Parathyroid adenoma (tissue), 2 donors: ENCODE measurements around the gene SLC19A2.
"Not testable (repeated sequence)": the region's sequence is repeated elsewhere in the genome, so short reads cannot be mapped to it uniquely, and the experiment has no call there.

Experiments
- H2AFZ ChIP-seq: fragments of 300-600 bp; sonication (generic); one replicate; pipeline ENCODE4 v1.7.0; 2017; ENCODE audit warnings: antibody characterized with exemption, mild to moderate bottlenecking
- H3K27ac ChIP-seq: fragments of 300-600 bp; sonication (generic); one replicate; pipeline ENCODE4 v1.7.0; 2017
- H3K27me3 ChIP-seq: fragments of 300-600 bp; sonication (generic); one replicate; pipeline ENCODE4 v1.7.0; 2017; ENCODE audit warnings: low read length; ENCODE audit not compliant: control insufficient read depth, insufficient read depth
- H3K36me3 ChIP-seq: fragments of 300-600 bp; sonication (generic); one replicate; pipeline ENCODE4 v1.7.0; 2017; ENCODE audit warnings: low read length; ENCODE audit not compliant: control insufficient read depth, insufficient read depth
- H3K4me1 ChIP-seq: fragments of 300-600 bp; sonication (generic); one replicate; pipeline ENCODE4 v1.7.0; 2017; ENCODE audit warnings: control low read depth
- H3K4me2 ChIP-seq: fragments of 300-600 bp; sonication (generic); one replicate; pipeline ENCODE4 v1.7.0; 2017; ENCODE audit warnings: low read length
- H3K4me3 ChIP-seq: fragments of 300-600 bp; sonication (generic); one replicate; pipeline ENCODE4 v1.7.0; 2017; ENCODE audit warnings: low read depth, low read length
- H3K79me2 ChIP-seq: fragments of 300-600 bp; sonication (generic); one replicate; pipeline ENCODE4 v1.7.0; 2017; ENCODE audit warnings: control low read depth
- H3K9ac ChIP-seq: fragments of 300-600 bp; sonication (generic); one replicate; pipeline ENCODE4 v1.7.0; 2017; ENCODE audit warnings: mild to moderate bottlenecking
- H3K9me3 ChIP-seq: fragments of 300-600 bp; sonication (generic); one replicate; pipeline ENCODE4 v1.7.0; 2017; ENCODE audit warnings: low read length; ENCODE audit not compliant: control insufficient read depth
- CTCF ChIP-seq: fragments of 300-600 bp; sonication (generic); IDR thresholded peaks from one replicate; pipeline ENCODE4 v1.7.0; 2017; ENCODE audit warnings: antibody characterized with exemption, mild to moderate bottlenecking
- donor health status: primary hyperparathyroidism.

The SLC19A2 gene

DNA sequence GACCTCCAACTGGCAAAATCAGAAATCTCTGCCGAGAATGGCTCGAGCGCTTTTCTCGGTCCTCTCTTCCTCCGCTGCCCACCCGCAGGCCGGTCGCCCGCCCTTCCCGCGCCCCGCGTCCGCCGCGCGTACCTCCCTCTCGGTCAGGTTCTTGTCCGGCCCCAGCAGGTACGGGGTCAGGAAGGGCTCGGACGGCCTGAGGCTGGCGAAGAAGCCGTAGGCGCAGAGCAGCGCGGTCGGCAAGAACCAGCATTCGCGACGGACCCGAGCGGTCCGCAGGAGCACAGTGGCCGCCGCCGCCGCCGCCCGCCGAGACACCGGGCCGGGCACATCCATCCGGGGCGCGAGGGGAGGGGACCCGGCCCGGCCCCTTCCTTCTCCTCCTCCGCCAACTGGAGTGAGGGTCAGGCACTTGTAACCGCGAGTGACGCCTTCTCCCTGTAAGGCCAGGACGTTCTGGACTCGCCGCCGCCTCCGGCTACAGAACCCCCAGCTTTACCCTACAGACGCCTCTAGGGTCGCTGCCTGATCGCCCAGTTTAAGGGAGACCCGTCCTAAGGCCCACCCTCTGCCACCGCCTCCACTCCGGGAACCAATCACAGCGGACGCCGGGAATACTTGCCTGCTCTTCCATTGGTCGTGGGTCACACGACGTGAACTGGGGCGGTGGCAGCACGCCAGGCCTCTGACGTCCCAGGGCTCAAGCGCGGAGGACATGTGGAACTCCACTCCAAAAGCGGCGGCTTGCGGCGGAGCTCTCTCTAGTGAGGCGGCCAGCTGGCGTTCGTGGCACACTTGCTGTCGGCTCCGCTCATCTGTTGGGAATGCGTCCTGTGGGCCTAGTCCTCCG lies at the start of gene SLC19A2:
Gene SLC19A2 (minus strand): TSS at position 514 of the 850 bp plus-strand sequence. CDS start 178 bp downstream, at position 336.
- peak within 1 kb of the TSS; percentile 66 for H3K4me2 ChIP-seq
- peaks cover 3% of the 10 kb centered on the region for H3K4me1 ChIP-seq
- peak; percentile 42 for TF ChIP-seq CTCF

GRCh38 chr1:169534653-169535052 lies 48.9 kb upstream of the SLC19A2 start:
- Histone ChIP-seq H3K9ac (no peak overlapping the region), H3K4me1 (no peaks in the 10 kb centered on the region), H3K4me3 (no peak overlapping the region), H3K27ac (no peak overlapping the region), H3K4me2 (no peak overlapping the region), H3K9me3 (no peaks in the 10 kb centered on the region), H2AFZ (no peak overlapping the region), H3K27me3 (no peaks in the 10 kb centered on the region), H3K79me2 (no peaks in the 10 kb centered on the region), H3K36me3 (no peaks in the 10 kb centered on the region)
- TF ChIP-seq CTCF, result no peak

More for the DNA sequence above, at the start of gene SLC19A2:
- no peaks in the 10 kb centered on the region for H3K36me3 ChIP-seq
- H3K27ac ChIP-seq, result peak within 1 kb of the TSS; percentile 97
- no peaks in the 10 kb centered on the region for H3K9me3 ChIP-seq
- peaks cover 4% of the 10 kb centered on the region for H3K79me2 ChIP-seq
- peak within 1 kb of the TSS; percentile 80 for H2AFZ ChIP-seq
- no peaks in the 10 kb centered on the region for H3K27me3 ChIP-seq
- peak within 1 kb of the TSS; percentile 90 for H3K4me3 ChIP-seq
- H3K9ac ChIP-seq, result peak within 1 kb of the TSS; percentile 28

DNA sequence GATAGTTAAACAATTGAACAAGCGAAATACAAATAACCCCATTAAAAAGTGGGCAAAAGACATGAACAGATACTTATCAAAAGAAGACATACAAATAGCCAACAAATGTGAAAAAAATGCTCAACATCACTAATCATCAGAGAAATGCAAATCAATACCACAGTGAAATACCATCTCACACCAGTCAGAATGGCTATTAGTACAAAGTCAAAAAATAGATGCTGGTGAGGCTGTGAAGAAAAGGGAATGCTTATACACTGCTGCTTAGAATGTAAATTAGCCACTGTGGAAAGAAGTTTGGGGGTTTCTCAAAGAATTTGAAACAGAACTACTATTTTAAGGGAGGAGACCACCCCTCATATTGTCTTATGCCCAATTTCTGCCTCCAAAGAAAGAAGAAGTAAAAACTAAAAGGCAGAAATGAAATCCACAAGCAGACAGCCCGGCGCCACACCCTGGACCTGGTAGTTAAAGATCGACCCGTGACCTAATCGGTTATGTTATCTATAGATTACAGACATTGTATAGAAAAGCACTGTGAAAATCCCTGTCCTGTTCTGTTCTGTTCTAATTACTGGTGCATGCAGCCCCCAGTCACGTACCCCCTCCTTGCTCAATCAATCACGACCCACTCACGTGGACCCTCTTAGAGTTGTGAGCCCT lies 47.9 kb upstream of the SLC19A2 start:
- not testable (repeated sequence) for H3K36me3 ChIP-seq, H2AFZ ChIP-seq, H3K27me3 ChIP-seq, H3K79me2 ChIP-seq, H3K4me3 ChIP-seq, H3K4me2 ChIP-seq, H3K4me1 ChIP-seq, H3K9ac ChIP-seq, H3K27ac ChIP-seq, H3K9me3 ChIP-seq

- Histone ChIP-seq H3K4me3 (no peak overlapping the region), H3K9me3 (no peaks in the 10 kb centered on the region), H3K27me3 (no peaks in the 10 kb centered on the region), H3K9ac (no peak overlapping the region), H3K4me2 (no peak overlapping the region), H2AFZ (no peak overlapping the region), H3K79me2 (no peaks in the 10 kb centered on the region), H3K4me1 (peaks cover 6% of the 10 kb centered on the region), H3K27ac (no peak overlapping the region), H3K36me3 (no peaks in the 10 kb centered on the region)
- TF ChIP-seq CTCF, result no peak
Measured at GRCh38 chr1:169530448-169530847, 44.7 kb upstream of the SLC19A2 start.

DNA sequence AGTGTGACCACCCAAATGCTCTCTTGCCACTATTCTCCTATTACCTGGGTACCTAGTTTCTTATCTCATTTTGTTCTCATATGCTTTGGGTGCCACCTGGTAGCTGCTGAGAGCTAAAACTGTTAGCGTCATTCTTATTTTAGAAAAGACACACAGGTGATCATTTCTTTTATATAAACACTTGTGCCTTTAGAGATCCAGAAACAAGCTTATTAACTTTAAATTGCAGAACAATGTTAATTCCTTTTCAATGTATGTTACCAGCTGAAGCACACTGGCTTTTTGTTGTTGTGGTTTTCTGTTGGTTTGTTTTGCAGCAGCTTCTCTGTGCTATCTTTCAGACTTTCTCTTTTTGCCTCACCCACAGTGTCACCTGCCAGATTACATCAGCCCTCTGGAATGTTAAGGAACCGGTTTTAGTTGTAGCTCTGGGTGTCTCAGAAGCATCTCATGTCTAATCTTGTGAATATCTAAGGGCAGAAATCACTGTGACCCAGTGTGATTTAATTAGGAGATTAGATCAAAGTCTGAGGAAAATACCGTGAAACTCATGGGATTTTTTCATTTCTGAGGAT lies 43.4 kb upstream of the SLC19A2 start:
- Histone ChIP-seq H3K4me1 (peaks cover 6% of the 10 kb centered on the region), H3K4me2 (peak overlapping the region; percentile 79), H3K9ac (no peak overlapping the region), H3K27me3 (no peaks in the 10 kb centered on the region), H3K79me2 (no peaks in the 10 kb centered on the region), H3K4me3 (peak overlapping the region; percentile 60), H3K9me3 (no peaks in the 10 kb centered on the region), H2AFZ (peak overlapping the region; percentile 63), H3K36me3 (no peaks in the 10 kb centered on the region), H3K27ac (peak overlapping the region; percentile 74)
- no peak for TF ChIP-seq CTCF
